Glomerular endothelial cell (primary cell): ENCODE data around the gene DIP2B. TPM values are rescaled to one million over a fixed set of nuclear protein-coding genes. Genes with fewer than 3 reads are reported as not detected.

Experiments used
- DNase-seq: peaks from one replicate; pipeline ENCODE4 v3.0.0-alpha.2; 2011; ENCODE audit warnings: low read depth, low spot score; ENCODE audit errors: extremely low read depth
- total RNA-seq: library from RNA; depleted of rRNA; stranded (reverse); fragments of >200 nt; gene quantifications from 2 replicates; pipeline ENCODE4 v1.2.3, GENCODE V29; 2015

DIP2B gene
- total RNA-seq, 1 donor from 2014 or later: 33.7 TPM

DNA sequence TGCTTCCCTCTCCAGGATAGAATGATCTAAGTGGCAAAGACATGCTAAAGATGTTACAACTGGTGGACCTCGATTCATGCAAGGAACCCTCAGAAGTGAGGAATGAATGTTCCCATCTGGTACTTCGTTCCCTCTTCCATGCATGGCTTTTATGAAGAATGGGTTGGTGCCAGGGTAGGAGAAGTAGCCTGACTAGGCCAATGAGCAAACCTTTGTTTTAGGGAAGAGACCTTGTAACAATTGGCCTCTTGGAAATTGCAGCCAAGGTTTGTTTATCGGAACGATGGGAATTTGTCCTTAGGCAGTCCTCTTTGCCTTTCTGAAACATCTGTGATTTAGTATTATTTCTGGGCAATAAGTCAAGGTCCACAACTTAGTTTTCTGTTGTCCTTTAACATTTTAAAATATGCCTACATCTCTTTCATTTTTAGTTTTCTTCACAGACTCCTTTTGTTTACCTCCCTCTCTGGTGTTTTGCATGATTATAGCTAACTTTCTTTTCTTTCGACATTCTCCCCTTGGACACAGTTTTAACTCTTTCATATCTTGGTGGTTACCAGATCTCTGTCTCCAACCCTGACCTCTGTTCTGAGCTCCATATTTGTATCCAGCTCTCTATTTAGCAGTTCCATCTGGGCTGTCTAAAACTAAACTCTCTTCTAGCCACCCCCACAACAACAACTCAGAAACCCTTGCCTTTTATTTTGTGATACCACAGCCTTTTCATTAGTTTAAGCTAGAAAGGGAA is 70.0 kb downstream of the DIP2B start:
- DNase-seq: no peak

DNA sequence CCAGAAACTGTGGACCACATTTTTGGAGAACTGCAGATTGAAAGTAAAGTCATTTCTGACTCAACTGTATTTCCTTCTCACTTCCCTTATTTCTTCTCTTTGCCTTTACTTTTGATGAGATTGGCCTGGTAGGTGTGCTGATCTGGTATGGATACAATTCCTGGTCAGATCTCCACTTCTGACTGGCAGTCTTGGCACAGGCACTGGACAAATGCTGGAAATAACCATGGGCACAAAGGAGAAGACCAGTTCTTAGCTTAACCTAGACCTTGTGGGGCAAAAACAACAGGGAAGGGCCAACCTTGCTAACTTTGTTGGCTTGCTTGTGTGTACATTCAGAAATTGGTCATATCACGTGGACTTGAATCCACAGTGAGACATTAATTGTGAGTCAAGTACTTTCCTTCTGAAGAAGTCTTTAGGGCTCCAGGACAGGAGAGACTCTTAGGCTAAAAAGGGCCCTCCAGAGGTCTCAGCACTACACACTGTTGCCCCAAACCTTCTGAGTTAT is 75.0 kb downstream of the DIP2B start:
- no peak for DNase-seq

DNA sequence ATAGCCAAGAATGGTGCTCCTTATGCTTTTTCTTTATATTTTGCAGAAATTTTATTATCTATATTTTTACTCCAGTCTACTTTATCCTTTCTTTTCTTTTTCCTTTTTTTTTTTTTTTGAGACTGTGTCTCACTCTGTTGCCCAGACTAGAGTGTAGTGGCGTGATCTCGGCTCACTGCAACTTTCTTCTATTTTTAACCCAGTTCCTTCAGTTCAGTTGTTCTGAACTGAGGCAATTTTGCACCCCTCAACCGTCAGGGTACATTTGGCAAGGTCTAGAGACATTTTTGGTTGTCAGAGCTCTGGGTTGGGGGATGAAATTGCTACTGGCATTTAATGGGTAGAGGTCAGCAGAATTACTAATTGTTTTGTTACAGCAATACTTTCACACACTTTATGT is 75.7 kb downstream of the DIP2B start:
- no peak for DNase-seq

DNA sequence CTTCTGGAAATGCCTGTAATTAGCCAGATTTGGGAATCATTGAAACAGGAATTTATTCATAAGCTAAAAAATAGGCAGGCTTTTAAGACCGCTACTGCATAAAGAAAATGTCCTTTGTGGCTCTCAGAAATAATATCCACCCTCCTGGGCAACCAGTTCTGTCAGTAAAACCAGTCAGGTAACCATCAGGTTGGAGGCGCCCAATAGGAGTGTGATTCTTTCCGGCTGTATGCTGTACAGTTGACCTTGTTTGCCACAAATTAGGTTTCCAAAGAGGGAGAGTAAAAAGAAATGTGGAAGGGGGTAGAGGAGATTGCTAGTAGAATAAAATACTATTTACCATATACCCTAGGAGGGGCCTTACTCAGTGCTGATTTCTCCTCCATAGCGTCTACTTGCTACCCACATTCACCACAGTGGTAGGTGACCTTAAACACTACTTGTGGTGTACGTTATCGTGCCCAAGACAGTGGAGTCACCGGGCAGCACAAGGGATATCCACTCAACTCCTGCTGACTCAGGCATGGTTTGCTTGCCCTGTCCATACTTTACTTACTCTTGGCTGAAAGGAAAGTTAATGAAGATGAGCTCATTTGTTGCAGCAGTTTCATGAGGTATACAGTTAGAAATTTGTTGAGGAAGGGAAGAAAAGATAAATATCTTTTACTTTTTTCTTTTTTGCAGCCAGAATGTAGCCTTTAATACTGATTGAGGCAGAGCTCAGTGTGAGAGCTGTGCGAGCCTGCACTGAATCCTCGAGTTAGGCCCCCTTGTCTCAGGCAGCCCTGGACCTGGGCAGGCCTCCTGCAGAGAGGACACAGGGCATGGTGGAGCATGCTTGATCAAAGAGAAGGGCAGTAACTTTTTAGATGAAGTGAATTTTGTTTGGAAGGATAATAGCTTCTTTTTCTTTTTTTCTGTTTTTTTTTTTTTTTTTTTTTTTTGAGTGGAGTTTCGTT is 76.7 kb downstream of the DIP2B start:
- no peak for DNase-seq

DNA sequence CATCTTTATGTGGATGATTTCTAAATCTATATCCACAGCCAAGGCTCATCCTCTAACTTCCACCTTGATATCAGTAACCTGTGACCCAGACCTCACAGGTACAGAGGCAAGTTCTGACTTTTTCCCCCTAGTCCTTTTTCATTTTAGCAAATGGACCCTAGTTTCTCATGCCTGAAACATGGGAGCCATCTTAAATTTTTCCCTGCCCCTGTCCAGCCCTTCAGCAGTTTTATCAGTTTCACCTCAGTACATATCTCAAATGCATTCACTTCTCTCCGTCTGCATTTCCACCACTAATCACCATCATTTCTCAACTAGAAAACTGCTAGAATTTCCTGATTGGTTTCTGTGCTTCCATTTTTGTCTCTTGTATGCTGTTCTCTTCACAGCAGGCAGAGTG is 79.3 kb downstream of the DIP2B start:
- DNase-seq: no peak

DNA sequence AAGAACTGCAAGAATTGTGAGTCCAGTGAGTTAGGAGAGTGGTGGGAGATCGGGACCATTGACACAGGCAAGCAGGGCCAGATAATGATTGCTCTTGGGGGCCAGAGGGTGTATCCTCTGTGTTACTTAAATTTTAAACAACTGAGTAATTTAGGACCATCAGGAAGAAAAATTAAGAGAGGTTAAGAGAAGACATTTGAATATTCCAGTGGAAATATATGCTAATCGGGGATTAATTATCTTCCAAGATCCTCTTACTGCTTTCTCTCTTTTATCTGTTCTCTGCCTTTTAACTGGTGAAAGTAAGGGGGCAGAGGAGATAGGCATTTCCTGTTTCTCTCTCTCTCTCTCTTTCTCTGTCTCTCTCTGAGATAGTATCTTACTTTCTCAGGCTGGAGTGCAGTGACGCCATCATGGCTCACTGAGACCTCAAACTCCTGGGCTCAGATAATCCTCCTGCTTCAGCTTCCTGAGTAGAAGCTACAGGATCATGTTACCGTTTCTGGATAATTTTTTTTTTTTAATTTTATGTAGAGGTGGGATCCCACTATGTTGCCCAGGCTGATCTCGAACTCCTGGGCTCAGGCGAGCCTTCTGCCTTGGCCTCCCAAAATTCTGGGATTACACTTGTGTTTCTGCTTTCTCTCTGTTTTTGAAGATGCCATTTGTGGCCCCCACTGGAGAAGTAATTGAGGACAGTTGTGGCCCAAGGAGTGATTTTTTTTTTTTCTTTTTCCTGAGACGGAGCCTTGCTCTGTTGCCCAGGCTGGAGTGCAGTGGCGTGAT is 85.1 kb downstream of the DIP2B start:
- no peak for DNase-seq

DNA sequence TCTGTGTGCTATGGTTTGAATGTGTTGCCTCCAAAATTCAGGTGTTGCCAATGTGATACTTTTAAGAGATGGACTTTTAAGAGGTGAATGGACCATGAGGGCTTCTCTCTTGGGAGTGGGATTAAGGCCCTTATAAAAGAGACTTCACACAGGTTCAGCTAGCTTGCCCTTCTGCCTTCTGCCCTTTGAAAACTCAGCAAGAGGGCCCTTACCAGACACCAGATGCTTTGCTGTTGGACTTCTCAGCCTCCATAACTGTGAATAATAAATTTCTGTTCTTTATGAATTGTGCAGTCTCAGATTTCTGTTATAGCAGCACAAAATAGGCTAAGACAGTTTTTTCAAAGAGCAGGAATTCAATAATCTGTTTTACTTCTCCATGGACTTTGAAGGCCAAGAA is 86.1 kb downstream of the DIP2B start:
- DNase-seq: no peak

DNA sequence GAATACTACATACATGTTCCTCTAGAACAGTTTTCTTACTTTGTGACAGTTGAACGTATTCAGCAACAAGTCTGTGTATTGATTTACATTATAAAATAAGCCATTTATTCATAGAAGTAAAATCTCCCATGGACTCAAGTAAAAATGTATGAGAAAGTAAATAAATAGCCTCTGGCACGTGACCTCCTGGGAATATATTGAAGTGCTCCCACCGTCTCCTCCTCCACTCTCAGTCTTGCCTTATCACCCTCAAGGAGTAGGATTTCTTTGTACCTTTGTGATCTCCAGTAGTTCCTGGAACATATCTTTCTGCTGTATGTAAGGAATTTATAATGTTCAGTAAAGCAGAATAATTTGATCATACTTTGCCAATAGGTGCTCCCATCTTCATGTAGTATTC is 90.9 kb downstream of the DIP2B start:
- no peak for DNase-seq

DNA sequence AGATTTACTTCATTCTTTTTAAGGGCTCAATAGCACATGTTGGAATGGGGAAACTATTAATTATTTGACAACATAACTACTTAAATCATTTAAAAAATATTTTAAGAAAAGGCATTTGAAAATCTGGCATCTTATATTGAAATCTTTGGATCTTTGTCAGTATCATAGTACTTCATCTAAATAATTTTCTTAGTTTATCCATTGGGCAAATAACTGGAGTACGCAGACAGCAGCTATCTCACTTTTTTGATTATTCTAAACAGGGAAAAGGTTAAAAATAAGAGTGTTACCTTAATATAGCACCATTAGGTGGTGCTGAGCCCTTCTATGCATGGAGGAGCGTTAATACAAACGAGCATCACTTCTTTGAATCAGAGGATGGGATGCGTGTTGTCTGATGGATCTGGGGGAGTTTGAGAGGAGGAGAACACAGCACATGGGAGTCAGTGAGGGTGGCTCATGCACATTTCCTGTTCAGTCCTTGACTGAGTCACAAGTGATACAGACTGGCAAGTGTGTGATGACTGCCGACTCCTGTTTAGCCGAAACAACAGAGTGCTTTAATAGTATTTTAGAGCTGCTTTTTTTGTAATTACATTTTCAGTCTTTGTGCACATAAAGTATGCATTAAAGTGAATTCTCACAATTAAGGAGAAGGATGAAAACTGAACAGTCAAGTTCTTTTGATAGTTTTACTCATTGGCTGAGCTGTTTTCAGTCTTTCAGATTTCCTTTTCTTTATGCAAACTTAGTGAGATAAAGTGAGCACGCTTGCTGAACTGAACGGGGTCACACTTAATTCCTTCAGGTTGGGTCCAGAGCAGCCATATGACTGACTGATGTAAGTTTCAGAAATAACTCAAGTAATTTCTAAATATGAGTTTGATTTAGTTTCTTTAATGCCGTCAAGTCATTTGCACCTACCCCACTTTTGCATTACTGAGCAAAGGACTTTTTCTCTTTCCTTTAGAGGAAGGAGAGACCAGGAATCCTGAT is 92.7 kb downstream of the DIP2B start:
- peak; percentile 45 for DNase-seq

DNA sequence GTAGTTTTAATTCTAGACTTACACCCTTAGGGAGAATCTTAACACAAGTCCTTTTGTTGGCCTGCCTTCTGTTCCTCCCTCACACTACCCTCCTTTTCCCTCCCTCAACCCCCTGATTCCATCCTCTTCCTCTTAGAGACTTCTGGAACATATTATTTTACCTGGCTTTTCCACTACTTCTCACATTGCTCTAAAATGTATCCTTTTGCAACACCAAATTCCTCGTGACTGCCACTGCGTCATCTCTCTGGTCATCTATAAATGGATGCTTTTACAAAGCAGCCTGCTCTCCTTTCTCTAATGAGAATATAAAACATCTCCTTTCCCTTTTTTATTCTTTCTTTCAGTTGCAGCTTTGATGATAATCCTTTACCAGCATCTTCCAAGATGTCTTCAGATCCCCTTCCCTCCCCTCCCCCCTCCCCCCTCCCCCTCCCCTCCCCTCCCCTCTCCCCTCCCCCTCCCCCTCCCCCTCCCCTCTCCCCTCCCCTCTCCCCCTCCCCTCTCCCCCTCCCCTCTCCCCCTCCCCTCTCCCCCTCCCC is 93.6 kb downstream of the DIP2B start:
- DNase-seq: no peak

DNA sequence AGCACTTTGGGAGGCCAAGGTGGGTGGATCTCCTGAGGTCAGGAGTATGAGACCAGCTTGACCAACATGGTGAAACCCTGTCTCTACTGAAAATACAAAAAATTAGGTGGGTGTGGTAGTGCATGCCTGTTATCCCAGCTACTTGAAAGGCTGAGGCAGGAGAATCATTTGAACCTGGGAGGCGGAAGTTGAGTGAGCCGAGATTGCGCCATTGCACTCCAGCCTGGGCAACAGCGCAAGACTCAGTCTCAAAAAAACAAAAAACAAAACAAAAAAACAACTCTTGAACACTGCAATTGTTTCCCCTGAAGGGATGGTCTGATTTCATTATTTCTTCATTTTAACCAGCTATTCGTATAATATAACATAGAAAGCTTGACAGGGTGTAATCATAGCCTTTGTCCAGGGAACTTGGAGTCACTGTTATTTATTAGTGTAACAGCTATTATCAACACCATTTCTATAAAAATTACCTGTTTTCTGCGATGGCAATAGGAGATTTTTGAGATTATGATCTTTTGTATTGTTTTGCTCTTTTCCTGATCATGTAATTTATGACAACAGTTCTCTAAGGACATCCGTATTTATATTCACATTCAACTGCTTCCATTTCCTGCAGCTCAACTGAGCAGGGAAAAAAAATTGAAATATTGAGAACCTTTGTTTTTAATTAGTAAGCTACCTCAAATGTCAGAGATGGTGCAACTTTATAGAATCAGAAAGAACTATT is 94.7 kb downstream of the DIP2B start:
- DNase-seq: no peak

DNA sequence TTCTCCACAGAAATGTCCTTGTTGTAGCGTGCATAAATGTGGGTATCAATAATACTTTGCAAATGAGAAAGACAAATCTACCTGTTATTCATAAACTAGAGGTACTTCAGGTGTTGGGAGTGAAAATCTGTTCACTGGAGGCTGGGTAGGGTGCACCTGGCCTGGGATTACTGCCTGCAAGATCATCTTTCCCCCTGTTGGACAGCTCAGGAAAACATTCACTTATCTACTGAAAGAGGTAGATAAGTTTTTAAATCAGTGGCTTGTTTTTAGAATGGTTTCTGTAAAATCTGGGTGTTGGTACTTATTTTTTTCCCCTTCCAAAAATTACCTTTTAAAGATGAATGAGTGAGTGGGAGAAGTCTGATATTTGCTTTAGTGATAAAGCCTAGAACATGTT is 95.6 kb downstream of the DIP2B start:
- no peak for DNase-seq

DNA sequence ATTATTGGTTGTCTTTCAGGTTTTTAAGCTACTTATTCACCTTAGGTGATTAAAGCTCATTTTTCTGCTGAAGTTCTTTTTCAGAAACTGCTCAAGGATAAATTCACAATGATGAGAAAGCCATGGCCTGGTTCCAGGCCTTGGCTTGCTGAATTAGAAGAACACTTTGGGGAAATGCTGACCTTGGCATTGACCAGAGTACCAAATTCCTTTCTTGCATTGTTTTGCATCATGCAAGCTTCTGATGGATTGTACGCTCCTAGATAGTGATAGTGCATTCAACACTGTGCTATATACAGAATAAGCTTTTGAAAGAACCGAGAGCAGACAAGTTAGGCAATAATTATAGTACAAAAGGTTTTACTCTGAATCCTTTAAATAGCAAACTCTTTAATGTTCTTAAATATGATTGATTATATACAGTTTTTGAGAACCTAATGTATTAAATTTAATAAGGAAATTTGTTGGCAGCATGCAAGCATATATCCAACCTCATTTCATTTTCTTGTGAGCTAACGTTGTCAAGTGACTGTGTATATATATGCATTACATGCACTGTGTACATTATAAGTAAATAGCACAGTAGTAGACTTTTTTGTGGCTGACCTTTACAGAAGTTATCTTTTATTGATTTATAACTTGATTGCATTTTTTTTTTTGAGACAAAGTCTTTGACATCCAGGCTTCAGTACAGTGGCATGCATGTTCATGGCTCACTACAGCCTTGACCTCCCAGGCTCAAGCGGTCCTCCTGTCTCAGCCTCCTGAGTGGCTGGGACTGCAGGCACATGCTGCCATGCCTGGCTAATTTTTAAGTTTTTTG is 99.2 kb downstream of the DIP2B start:
- DNase-seq: no peak

DNA sequence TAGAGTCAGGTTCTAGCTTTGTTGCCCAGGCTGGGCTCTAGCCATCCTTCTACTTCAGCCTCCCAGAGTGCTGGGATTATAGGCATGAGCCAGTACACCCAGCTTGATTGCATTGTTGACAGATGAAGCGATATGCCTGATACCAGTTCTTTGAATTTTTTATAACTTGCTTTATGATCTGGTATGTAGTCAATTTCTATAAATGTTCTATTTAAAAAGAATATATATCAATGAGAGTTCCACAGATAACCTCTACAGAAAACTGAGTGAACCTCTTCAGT is 99.8 kb downstream of the DIP2B start:
- no peak for DNase-seq

DNA sequence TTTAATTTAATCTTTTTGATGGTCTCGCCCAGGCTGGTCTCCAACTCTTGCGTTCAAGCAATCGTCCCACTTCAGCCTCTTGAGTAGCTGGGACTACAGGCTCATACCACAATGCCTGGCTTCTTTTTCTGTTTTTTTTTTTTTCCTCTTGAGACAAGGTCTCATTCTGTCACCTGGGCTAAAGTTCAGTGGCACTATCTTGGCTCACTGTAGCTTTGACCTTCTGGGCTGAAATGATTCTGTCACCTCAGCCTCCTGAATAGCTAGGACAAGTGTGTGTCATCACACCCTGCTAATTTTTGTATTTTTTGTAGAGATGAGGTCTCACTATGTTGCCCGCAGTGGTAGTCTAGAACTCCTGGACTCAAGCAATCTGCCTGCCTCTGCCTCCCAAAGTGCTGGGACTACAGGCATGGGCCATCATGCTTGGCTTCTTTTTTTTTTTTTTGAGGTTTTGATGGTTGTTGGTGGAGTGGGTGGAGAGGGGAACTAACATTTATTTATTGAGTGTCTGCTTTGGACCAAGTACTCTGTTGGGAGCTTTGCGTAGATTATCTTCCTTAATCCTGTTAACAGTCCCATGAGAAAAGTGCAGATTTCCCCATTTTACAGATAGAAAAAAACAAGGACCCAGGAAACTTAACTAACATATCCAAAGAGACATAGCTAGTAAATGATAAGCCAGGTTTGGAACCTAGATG is 102.0 kb downstream of the DIP2B start:
- DNase-seq: no peak

DNA sequence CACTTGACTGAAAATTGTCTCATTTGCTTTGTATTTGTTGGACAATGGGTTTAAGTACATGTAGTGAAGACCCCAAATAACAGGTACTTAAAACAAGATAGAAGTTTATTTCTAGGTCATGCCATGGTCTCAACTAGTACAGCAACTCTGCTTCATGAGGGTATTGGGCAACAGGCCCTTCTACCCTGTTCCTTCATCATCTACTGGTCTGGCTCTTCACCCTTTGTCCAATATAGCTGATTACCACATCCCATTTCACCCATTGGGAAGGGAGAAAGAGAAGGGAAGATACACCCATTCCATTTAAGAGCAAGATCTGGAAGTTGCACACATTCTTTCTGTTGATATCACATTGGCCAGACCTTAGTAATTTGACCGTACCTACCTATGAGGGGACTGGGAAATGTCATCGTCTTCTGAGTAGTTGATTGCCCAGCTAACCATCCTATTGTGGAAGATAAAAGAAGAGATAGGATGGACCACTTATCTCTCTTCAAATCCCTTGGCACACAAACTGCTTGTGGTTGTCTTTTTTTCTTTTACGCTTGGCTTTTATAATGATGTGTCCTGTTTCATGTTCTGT is 104.6 kb downstream of the DIP2B start:
- no peak for DNase-seq

DNA sequence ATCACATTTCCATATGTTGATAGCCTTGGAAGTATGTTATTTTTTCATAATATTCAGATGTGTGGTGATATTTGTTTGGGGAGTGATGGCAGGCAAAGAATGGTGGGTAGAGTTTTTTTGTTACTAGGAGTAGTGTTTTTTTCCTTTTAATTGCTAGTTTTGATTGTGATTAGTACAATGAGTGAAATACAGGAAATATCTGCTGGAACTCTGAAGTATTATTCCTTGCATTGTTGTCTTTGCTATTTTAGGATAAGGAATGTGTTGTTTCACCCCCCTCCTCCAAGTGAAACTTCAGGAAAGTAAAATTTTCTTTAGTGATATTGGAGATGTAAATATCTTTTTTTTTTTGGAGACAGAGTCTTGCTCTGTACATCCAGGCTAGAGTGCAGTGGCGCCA is 105.4 kb downstream of the DIP2B start:
- no peak for DNase-seq
